Activated naive CD4-positive, alpha-beta T cell treated with Interleukin-2 at 50 U/mL for 16 hours (primary cell): ENCODE measurements around the gene SPAG17.

Experiments used
- DNase-seq: peaks from one replicate; pipeline ENCODE4 v3.0.0-alpha.2; 2020

SPAG17 gene

GRCh38 chr1:118117521-118117920 lies 67.5 kb downstream of the SPAG17 start:
- DNase-seq, result no peak

- no peak for DNase-seq
Observed at GRCh38 chr1:118116909-118117308, 68.1 kb downstream of the SPAG17 start.

- no peak for DNase-seq
Observed at GRCh38 chr1:118116401-118116800, 68.6 kb downstream of the SPAG17 start.

GRCh38 chr1:118115567-118116295 lies 69.3 kb downstream of the SPAG17 start:
- DNase-seq, result no peak

- DNase-seq, result no peak
Observed at GRCh38 chr1:118113261-118113660, 71.8 kb downstream of the SPAG17 start.

- no peak for DNase-seq
Observed at GRCh38 chr1:118110580-118110979, 74.4 kb downstream of the SPAG17 start.

- DNase-seq, result no peak
Observed at GRCh38 chr1:118104951-118105350, 80.1 kb downstream of the SPAG17 start.

GRCh38 chr1:118102445-118102844 lies 82.6 kb downstream of the SPAG17 start:
- no peak for DNase-seq

GRCh38 chr1:118101999-118102398 lies 83.0 kb downstream of the SPAG17 start:
- no peak for DNase-seq

GRCh38 chr1:118101515-118101844 lies 83.5 kb downstream of the SPAG17 start:
- no peak for DNase-seq

GRCh38 chr1:118100686-118101514 lies 84.1 kb downstream of the SPAG17 start:
- no peak for DNase-seq

GRCh38 chr1:118099686-118100085 lies 85.3 kb downstream of the SPAG17 start:
- no peak for DNase-seq

GRCh38 chr1:118097622-118098348 lies 87.2 kb downstream of the SPAG17 start:
- no peak for DNase-seq

- no peak for DNase-seq
Observed at GRCh38 chr1:118093017-118093416, 92.0 kb downstream of the SPAG17 start.

GRCh38 chr1:118090130-118090529 lies 94.9 kb downstream of the SPAG17 start:
- no peak for DNase-seq

- no peak for DNase-seq
Observed at GRCh38 chr1:118085365-118085764, 99.7 kb downstream of the SPAG17 start.

GRCh38 chr1:118084400-118084799 lies 100.6 kb downstream of the SPAG17 start:
- DNase-seq, result no peak

GRCh38 chr1:118082984-118083383 lies 102.0 kb downstream of the SPAG17 start:
- no peak for DNase-seq

- DNase-seq, result no peak
Observed at GRCh38 chr1:118081387-118081786, 103.6 kb downstream of the SPAG17 start.

- no peak for DNase-seq
Observed at GRCh38 chr1:118077331-118078045, 107.5 kb downstream of the SPAG17 start.

- no peak for DNase-seq
Observed at GRCh38 chr1:118075116-118075515, 109.9 kb downstream of the SPAG17 start.

- no peak for DNase-seq
Observed at GRCh38 chr1:118073648-118074435, 111.2 kb downstream of the SPAG17 start.
